A549 (cell line): Measurements from ENCODE around the gene PHOSPHO2.

Source experiments
- TF ChIP-seq, protein P1 (sequence below): fragments of >200 bp; sonication (Bioruptor Twin); formaldehyde crosslinking; IDR thresholded peaks from 3 replicates; pipeline ENCODE4 v1.5.1; 2016
- TF ChIP-seq, protein P2 (sequence below): fragments of 250-450 bp; sonication (Bioruptor Pico); IDR thresholded peaks from 2 replicates; pipeline ENCODE4 v1.5.0; 2021; ENCODE audit warnings: mild to moderate bottlenecking, moderate library complexity, borderline replicate concordance

GRCh38 chr2:169734169-169734847, 40.0 kb downstream of the PHOSPHO2 start:
- TF ChIP-seq, protein P1, sequence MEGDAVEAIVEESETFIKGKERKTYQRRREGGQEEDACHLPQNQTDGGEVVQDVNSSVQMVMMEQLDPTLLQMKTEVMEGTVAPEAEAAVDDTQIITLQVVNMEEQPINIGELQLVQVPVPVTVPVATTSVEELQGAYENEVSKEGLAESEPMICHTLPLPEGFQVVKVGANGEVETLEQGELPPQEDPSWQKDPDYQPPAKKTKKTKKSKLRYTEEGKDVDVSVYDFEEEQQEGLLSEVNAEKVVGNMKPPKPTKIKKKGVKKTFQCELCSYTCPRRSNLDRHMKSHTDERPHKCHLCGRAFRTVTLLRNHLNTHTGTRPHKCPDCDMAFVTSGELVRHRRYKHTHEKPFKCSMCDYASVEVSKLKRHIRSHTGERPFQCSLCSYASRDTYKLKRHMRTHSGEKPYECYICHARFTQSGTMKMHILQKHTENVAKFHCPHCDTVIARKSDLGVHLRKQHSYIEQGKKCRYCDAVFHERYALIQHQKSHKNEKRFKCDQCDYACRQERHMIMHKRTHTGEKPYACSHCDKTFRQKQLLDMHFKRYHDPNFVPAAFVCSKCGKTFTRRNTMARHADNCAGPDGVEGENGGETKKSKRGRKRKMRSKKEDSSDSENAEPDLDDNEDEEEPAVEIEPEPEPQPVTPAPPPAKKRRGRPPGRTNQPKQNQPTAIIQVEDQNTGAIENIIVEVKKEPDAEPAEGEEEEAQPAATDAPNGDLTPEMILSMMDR, result no peak
- TF ChIP-seq, protein P2, sequence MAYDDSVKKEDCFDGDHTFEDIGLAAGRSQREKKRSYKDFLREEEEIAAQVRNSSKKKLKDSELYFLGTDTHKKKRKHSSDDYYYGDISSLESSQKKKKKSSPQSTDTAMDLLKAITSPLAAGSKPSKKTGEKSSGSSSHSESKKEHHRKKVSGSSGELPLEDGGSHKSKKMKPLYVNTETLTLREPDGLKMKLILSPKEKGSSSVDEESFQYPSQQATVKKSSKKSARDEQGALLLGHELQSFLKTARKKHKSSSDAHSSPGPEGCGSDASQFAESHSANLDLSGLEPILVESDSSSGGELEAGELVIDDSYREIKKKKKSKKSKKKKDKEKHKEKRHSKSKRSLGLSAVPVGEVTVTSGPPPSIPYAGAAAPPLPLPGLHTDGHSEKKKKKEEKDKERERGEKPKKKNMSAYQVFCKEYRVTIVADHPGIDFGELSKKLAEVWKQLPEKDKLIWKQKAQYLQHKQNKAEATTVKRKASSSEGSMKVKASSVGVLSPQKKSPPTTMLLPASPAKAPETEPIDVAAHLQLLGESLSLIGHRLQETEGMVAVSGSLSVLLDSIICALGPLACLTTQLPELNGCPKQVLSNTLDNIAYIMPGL (CRISPR knock-in tag), result no peak
